ENCODE data around the gene SLC7A1.

SLC7A1 gene

DNA sequence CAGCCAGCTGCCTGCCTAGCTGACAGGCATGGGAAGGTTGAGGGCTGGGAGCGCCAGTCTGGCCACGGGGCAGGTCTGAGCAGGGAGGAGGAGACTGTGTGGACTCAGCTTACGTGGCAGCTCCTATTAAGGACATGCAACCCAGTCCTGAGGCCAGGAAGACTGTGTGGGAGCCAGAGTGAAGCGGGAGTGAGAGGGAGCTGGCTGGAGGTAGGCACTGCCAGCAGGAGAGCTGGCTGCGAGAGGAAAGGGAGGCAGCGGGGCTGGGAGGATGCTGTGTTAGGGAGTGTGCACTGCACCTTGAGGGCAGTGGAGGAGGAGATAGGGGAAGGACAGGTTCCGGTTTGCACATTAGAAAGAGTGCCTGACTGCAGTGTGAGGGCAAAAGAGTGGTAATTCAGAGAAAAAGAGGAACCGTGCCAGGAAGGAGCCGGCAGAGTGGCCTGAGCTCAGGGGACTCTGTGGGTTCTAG, 99.2 kb downstream of the SLC7A1 start:
- TF ChIP-seq, protein P1, sequence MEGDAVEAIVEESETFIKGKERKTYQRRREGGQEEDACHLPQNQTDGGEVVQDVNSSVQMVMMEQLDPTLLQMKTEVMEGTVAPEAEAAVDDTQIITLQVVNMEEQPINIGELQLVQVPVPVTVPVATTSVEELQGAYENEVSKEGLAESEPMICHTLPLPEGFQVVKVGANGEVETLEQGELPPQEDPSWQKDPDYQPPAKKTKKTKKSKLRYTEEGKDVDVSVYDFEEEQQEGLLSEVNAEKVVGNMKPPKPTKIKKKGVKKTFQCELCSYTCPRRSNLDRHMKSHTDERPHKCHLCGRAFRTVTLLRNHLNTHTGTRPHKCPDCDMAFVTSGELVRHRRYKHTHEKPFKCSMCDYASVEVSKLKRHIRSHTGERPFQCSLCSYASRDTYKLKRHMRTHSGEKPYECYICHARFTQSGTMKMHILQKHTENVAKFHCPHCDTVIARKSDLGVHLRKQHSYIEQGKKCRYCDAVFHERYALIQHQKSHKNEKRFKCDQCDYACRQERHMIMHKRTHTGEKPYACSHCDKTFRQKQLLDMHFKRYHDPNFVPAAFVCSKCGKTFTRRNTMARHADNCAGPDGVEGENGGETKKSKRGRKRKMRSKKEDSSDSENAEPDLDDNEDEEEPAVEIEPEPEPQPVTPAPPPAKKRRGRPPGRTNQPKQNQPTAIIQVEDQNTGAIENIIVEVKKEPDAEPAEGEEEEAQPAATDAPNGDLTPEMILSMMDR (IDR thresholded peaks at IDR 0.05; ENCODE audit: unreplicated experiment in 3 of 3), result no peak
- Mint-ChIP-seq H3K27me3 (ENCODE audit: low read depth) (peaks cover 19% of the 10 kb centered on the region), H3K27ac (peak overlapping the region; percentile 77 to 96 (median 85)), H3K4me1 (peaks cover 57% of the 10 kb centered on the region), H3K4me3 (peak overlapping the region; percentile 29 to 64 (median 51)), H3K9me3 (no peaks in the 10 kb centered on the region), H3K36me3 (ENCODE audit: low read depth) (no peaks in the 10 kb centered on the region)

DNA sequence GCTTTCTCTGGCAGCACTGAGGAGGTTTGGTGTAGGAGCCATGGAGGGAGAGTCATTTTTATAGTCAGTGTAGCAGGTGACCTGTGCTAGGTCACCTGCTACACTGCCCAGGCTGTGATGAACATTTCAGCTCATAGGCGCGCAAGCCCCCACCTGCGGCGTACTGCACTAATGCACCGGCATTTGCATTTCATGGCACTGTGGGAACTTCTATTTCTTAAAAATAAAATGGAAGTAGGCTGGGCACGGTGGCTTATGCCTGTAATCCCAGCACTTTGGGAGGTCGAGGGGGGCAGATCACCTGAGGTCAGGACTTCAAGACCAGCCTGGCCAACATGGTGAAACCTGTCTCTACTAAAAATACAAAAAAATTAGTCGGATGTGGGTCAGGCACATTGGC, 101.0 kb downstream of the SLC7A1 start:
- H3K27me3 Mint-ChIP-seq (ENCODE audit: low read depth), result peaks cover 15% of the 10 kb centered on the region
- no peaks in the 10 kb centered on the region for H3K36me3 Mint-ChIP-seq (ENCODE audit: low read depth)

DNA sequence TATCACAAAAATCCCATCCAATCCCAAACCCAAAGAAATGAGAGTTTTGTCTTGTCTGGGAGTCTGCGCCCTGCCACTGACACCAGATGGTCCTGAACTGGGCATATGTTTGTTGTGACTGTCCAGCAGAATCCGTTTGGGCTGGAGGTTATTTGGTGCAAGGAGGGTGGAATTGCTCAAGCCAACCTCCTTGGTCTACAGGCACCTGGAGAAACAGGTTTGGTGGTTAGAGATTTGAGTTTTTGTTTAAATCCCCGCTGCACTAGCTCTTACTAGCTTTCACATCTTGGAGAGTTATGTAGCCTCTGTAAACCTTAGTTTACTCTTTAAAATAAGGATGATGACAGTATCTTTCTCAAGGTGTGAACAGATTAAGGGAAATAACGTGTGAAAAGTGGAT, 101.7 kb downstream of the SLC7A1 start:
- no peak overlapping the region for H3K4me3 Mint-ChIP-seq
- H3K36me3 Mint-ChIP-seq (ENCODE audit: low read depth), result no peaks in the 10 kb centered on the region
- H3K4me1 Mint-ChIP-seq, result peaks cover 34% of the 10 kb centered on the region
- TF ChIP-seq, protein P1 (IDR thresholded peaks at IDR 0.05; ENCODE audit: unreplicated experiment in 3 of 3), result no peak
- H3K9me3 Mint-ChIP-seq, result no peaks in the 10 kb centered on the region
- H3K27ac Mint-ChIP-seq, result no peak overlapping the region
- H3K27me3 Mint-ChIP-seq (ENCODE audit: low read depth), result peaks cover 15% of the 10 kb centered on the region

More for the DNA sequence above, 101.0 kb downstream of the SLC7A1 start:
- Mint-ChIP-seq H3K4me1 (peaks cover 40% of the 10 kb centered on the region), H3K27ac (no peak overlapping the region), H3K9me3 (no peaks in the 10 kb centered on the region), H3K4me3 (no peak overlapping the region)
- TF ChIP-seq, protein P1 (IDR thresholded peaks at IDR 0.05; ENCODE audit: unreplicated experiment in 3 of 3), result no peak

DNA sequence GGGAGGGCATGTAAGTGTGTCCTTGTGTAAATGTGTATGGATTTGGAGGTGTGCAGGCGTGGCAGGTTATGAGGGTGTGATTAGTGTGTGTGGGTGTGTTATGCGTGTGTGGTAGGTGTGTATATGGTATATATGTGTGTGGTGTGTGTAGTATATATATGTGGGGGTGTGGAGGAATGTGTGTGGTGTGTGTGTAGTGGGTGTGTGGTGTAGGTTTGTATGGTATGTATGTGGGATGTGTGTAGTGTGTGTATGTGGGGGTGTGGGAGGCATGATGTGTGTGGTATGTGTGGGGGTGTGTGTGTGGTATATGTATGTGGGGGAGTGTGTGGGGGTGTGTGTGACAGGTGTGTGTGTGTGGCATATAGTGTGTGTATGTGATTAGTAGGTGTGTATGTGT, 104.2 kb downstream of the SLC7A1 start:
- H3K9me3 Mint-ChIP-seq, result no peaks in the 10 kb centered on the region
- H3K4me3 Mint-ChIP-seq, result no peak overlapping the region
- H3K36me3 Mint-ChIP-seq (ENCODE audit: low read depth), result no peaks in the 10 kb centered on the region
- H3K27me3 Mint-ChIP-seq (ENCODE audit: low read depth), result peaks cover 16% of the 10 kb centered on the region
- H3K27ac Mint-ChIP-seq, result no peak overlapping the region
- TF ChIP-seq, protein P1 (IDR thresholded peaks at IDR 0.05; ENCODE audit: unreplicated experiment in 3 of 3), result no peak
- peaks cover 9% of the 10 kb centered on the region for H3K4me1 Mint-ChIP-seq

DNA sequence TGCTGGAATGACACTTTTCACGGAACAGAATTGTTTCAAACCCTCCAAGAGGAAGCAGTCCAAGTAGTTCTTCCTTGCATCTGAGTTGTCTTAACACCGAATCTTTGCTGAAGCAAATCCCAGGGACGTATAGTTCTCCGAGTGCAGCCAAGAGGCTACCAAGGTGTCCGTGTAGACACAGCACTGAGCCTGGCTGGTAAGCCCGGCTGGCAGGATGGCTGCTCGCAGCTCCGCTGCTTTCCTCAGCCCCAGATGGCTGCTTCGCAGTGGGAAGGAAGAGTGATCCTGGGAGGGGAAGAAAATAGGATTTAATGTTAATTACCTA, 105.0 kb downstream of the SLC7A1 start:
- H3K36me3 Mint-ChIP-seq (ENCODE audit: low read depth), result no peaks in the 10 kb centered on the region

More for the DNA sequence above, 105.0 kb downstream of the SLC7A1 start:
- Mint-ChIP-seq H3K27ac (no peak overlapping the region), H3K9me3 (no peaks in the 10 kb centered on the region), H3K4me1 (peaks cover 5% of the 10 kb centered on the region), H3K27me3 (ENCODE audit: low read depth) (peaks cover 19% of the 10 kb centered on the region), H3K4me3 (no peak overlapping the region)
- TF ChIP-seq, protein P1 (IDR thresholded peaks at IDR 0.05; ENCODE audit: unreplicated experiment in 3 of 3), result no peak

Data from nephron (organoid).